NCI-H187 (cell line): ENCODE measurements around the gene PSMB7.

ENCODE experiments used
- DNase-seq, 2 experiments: peaks; one replicate each; lab custom pipeline; 2025; lab: John Stamatoyannopoulos, UW

Gene PSMB7

GRCh38 chr9:124415102-124415851, at the start of gene PSMB7:
Gene PSMB7 (minus strand): TSS chr9:124415442. CDS start chr9:124415425, 17 bp downstream.
- DNase-seq = peak; percentile 82 to 85

- no peak for DNase-seq
Observed at GRCh38 chr9:124462739-124463138, 47.5 kb upstream of the PSMB7 start.

GRCh38 chr9:124458441-124458840, 43.2 kb upstream of the PSMB7 start:
- no peak for DNase-seq

- DNase-seq = no peak
Observed at GRCh38 chr9:124457887-124458431, 42.7 kb upstream of the PSMB7 start.

DNA sequence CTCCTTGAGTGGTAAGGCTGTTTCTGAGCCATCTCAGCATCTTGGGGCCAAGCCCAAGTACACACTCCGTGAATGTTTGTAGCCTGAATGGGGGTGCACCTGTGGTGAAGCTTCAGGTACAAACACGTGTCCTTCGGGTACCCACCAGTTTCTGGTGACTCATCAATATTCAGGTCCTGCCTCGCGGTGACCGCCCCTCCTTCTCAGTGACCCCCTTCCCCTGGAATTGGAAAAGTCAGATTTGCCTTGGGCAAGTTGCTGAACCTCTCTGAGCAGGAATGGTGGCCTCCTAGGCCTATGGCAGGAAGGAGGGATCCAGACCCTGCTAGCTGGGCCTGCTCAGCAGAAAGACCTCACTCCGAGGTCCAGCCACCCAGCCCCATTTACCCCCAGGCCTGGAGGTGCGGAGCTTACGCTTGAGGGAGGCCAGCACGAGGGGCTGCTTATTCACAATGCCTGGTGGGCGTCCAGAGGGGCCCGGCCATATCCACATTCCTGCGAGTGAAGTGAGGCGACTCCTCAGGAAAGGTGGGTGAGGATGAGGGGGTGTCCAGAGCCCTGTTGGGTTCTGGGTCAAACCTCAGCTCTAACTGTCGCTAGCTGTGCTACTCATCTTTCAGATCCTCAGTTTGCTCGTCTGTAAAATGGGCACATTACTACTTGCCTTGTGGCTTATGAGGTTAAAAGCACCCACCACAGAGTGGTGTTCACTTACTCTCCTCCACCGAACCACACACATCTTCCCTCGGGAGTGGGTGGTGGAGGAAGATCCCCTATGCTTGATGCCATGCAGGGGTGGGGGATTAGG, 42.0 kb upstream of the PSMB7 start:
- no peak for DNase-seq

- DNase-seq = no peak
Observed at GRCh38 chr9:124456341-124457078, 41.3 kb upstream of the PSMB7 start.

DNA sequence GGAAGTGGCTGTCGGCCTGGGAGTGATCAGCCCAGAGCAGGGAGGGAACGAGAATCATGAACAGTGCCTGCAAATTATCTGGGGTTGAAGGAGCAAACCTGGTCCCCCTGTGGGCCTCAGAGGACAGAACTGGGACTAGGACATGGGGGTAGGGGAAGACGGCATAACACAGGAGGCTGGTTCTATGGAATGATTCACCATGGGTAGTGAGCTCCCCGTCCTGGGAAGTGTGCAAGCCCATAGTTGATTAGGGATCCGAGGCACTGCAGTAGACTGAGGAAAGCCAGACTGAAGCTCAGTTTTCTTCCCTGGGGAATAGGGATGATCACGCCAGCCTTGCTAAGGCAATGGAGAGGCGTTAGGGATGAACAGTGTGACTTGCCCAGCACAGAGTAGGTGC, 40.6 kb upstream of the PSMB7 start:
- no peak for DNase-seq

DNA sequence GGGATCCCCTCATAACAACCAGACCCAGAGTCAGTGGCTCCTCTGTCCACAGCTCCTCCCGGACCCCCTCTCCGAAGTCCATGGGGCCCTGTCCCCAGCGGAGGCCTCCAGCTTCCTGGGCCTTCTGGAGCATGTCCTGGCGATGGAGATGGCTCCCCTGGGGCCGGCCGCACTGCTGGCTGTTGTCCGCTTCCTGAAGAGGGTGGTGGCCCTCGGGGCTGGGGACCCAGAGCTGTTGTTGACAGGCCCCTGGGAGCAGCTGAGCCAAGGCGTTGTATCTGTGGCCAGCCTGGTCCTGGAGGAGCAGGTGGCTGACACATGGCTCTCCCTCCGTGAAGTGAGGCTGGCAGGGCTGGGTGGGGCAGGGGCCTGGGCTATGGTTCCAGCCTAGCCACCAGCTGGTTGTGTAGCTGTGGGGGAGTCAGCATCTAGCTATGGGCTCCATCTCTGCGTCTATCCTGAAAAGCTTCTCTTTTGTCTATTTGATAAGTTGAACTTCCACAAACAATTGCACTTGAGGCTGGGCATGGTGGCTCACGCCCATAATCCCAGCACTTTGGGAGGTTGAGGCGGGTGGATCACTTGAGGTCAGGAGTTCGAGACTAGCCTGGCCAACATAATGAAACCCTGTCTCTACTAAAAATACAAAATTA, 39.7 kb upstream of the PSMB7 start:
- no peak for DNase-seq

GRCh38 chr9:124454296-124454695, 39.1 kb upstream of the PSMB7 start:
- no peak for DNase-seq

GRCh38 chr9:124453586-124454191, 38.4 kb upstream of the PSMB7 start:
- DNase-seq = no peak

GRCh38 chr9:124452841-124453585, 37.8 kb upstream of the PSMB7 start:
- no peak for DNase-seq

GRCh38 chr9:124452326-124452725, 37.1 kb upstream of the PSMB7 start:
- DNase-seq = no peak

- DNase-seq = no peak
Observed at GRCh38 chr9:124450931-124451661, 35.9 kb upstream of the PSMB7 start.

GRCh38 chr9:124450241-124450924, 35.1 kb upstream of the PSMB7 start, which contains the start of gene ADGRD2:
Gene ADGRD2 (plus strand): TSS chr9:124450451. CDS start chr9:124451667, 1,216 bp downstream.
- no peak for DNase-seq

DNA sequence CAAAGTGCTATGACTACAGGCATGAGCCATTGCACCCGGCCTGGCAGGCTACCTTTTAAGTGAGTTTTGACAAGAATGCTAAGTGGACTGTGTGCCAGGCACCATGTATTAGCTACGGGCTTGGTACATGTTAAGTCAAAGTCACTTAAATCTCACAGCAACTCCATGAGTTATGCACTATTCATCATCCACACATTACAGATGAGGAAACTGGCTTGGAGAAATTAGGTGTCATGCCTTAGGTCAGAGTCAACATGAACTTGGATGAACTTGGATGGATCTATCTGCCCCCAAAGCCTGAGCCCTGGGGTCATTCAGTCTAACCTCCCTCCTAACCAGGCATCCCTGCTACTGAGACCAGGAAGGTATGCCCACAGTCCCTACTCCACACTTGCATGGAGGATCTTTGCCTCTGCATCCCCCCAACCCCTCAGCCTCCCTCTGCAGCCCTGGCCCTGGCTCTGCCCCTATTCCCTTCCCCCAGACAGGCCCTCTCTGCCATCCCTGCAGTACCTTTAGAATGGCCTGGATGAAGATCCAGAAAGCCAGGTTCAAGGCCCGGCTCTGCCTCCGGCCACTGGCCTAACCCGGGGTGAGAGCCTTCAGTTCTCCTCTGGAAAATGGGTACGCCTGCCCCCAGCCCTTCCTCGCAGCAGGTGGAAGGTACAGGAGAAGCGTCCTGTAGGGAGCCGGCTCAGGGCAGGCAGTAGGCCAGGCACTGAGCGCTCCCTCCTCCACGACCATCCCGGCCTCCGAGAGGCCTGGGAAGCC, 34.3 kb upstream of the PSMB7 start:
- DNase-seq = no peak

DNA sequence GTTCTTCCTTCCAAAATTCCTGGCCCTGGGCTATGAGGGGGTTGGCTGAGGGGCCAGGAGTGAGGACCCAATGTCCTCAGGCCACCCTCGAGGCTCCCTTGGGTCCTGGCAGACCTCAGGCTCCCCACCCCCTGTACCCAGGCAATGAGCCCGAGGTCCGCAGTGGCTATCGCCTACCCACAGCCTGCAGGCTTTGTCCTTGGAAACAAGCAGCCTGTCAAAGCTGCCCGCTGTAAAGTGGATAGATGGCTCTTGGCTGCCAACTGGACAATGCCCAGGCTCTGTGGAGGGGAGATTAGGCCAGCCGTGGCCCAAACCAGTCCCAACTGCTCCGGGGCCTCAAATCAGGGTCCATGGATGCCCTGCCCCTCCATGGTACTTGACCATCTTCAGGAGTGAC, 32.8 kb upstream of the PSMB7 start:
- DNase-seq = no peak

DNA sequence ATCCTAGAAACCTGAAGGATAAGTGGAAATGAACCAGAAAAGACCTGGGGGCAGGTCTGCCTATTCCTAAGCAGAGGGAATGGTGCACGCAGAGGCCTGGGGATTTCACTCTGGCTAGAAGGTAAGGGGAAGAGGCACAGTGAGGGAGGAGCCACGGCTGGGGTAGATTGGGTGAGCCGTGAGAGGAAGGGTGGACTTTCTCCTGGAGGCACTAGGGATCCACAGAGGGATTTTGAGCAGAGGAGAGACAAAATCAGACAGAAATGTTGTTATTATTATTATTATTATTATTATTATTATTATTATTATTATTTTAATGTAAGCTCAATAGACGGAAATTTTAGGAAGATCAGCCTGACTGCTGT, 32.0 kb upstream of the PSMB7 start:
- no peak for DNase-seq

DNA sequence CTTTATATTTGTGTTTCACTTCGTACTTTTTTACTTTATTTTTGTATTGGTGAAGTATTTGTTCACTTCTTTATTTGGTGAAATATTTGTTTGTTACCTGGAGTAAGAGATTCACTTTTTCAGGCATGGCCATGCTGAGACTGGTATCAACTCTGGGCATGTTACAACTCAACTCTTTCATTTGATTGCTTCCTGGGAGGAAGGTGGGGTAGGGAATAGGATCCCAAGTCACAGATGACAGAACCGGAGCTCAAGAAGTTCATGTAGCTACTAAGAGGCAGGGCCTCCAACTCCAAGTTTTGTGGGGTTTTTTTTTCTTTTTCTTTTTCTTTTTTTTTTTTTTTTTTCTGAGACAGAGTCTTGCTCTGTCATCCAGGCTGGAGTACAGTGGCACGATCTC, 28.9 kb upstream of the PSMB7 start:
- DNase-seq = no peak

GRCh38 chr9:124443625-124444024, 28.4 kb upstream of the PSMB7 start:
- no peak for DNase-seq
